CD4-positive, alpha-beta T cell treated with Interferon alpha-2 for 1 hour (primary cell): Measurements from ENCODE around the gene CAMTA1.
"Not testable (repeated sequence)": the region's sequence is repeated elsewhere in the genome, so short reads cannot be mapped to it uniquely, and the experiment has no call there.

Experiments
- DNase-seq, 2 donors: peaks; one replicate each; pipeline ENCODE4 v3.0.0-alpha.2; 2020 to 2022

Gene CAMTA1

GRCh38 chr1:6912518-6912917 is 127.3 kb downstream of the CAMTA1 start:
- DNase-seq, result no peak

- no peak for DNase-seq
Observed at GRCh38 chr1:6913086-6913485, 127.8 kb downstream of the CAMTA1 start.

GRCh38 chr1:6914706-6915105 is 129.5 kb downstream of the CAMTA1 start:
- no peak for DNase-seq

GRCh38 chr1:6915999-6916565 is 130.8 kb downstream of the CAMTA1 start:
- DNase-seq, result no peak

- DNase-seq, result no peak
Observed at GRCh38 chr1:6917067-6917466, 131.8 kb downstream of the CAMTA1 start.

- DNase-seq, result no peak
Observed at GRCh38 chr1:6918186-6918924, 133.1 kb downstream of the CAMTA1 start.

- DNase-seq, result no peak
Observed at GRCh38 chr1:6918925-6919511, 133.8 kb downstream of the CAMTA1 start.

- DNase-seq, result not testable (repeated sequence)
Observed at GRCh38 chr1:6921506-6921905, 136.3 kb downstream of the CAMTA1 start.

GRCh38 chr1:6922096-6922931 is 137.1 kb downstream of the CAMTA1 start:
- no peak for DNase-seq

- DNase-seq, result no peak
Observed at GRCh38 chr1:6923012-6923411, 137.8 kb downstream of the CAMTA1 start.

GRCh38 chr1:6923416-6923815 is 138.2 kb downstream of the CAMTA1 start:
- no peak for DNase-seq

- DNase-seq, result no peak
Observed at GRCh38 chr1:6923955-6924881, 139.0 kb downstream of the CAMTA1 start.

- no peak for DNase-seq
Observed at GRCh38 chr1:6924891-6925290, 139.6 kb downstream of the CAMTA1 start.

- DNase-seq, result no peak
Observed at GRCh38 chr1:6927626-6928025, 142.4 kb downstream of the CAMTA1 start.

GRCh38 chr1:6928106-6928885 is 143.0 kb downstream of the CAMTA1 start:
- DNase-seq, result no peak

GRCh38 chr1:6930732-6931300 is 145.6 kb downstream of the CAMTA1 start:
- DNase-seq, result no peak

GRCh38 chr1:6935361-6935883 is 150.2 kb downstream of the CAMTA1 start:
- DNase-seq, result no peak

- no peak for DNase-seq
Observed at GRCh38 chr1:6935911-6936690, 150.8 kb downstream of the CAMTA1 start.

- no peak for DNase-seq
Observed at GRCh38 chr1:6937048-6937447, 151.8 kb downstream of the CAMTA1 start.

GRCh38 chr1:6939363-6939762 is 154.1 kb downstream of the CAMTA1 start:
- DNase-seq, result no peak
